Stimulated activated memory B cell treated with anti-CD40 and anti-IgM and Interleukin-4, amounts not matched to agents 10 μg/mL and 1 μg/mL and 100 μg/mL, for 72 hours (primary cell): ENCODE measurements around the gene CES3.

Experiments used
- ATAC-seq: fragments of 150-1000 bp; cut with Tn5 transposase; 2 replicates; pipeline ENCODE4 v1.10.0; 2021
- H3K27ac Mint-ChIP-seq: one replicate; pipeline ENCODE4 v1.8.0; 2022; ENCODE audit warnings: mild to moderate bottlenecking, mixed read lengths
- H3K27me3 Mint-ChIP-seq: one replicate; pipeline ENCODE4 v1.8.0; 2022; ENCODE audit warnings: mixed read lengths
- H3K36me3 Mint-ChIP-seq: one replicate; pipeline ENCODE4 v1.8.0; 2022; ENCODE audit warnings: mixed read lengths
- H3K4me1 Mint-ChIP-seq: one replicate; pipeline ENCODE4 v1.8.0; 2022; ENCODE audit warnings: mixed read lengths
- H3K4me3 Mint-ChIP-seq: one replicate; pipeline ENCODE4 v1.8.0; 2022; ENCODE audit warnings: mild to moderate bottlenecking, moderate library complexity, mixed read lengths
- H3K9me3 Mint-ChIP-seq: one replicate; pipeline ENCODE4 v1.8.0; 2022; ENCODE audit warnings: mixed read lengths

CES3 gene

DNA sequence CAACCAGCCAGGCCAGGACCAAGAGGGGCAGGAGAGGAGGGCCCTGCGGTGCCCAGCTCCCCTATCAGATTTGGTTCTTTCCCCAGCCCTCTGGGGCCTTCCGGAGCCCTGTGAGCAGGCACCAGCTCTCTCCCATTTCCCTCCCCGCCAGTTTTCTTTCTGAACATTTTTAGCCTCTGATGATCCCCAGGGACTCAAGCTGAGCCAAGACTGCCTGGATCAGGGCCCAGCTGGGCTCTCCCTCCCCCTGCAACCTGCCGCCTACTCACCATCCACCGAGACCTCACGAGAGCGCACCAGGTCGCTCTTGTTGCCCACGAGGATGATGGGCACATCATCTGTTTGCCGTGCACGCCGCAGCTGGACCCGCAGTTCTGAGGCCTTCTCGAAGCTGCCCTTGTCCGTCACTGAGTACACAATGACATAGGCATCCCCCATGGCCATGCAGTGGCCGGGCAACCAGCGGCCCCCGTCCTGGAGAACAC, 37.8 kb upstream of the CES3 start:
- peaks cover 30% of the 10 kb centered on the region for H3K4me1 Mint-ChIP-seq
- H3K9me3 Mint-ChIP-seq, result no peaks in the 10 kb centered on the region
- peaks cover 8% of the 10 kb centered on the region for H3K36me3 Mint-ChIP-seq
- H3K27ac Mint-ChIP-seq, result no peak overlapping the region
- H3K27me3 Mint-ChIP-seq, result peaks cover 66% of the 10 kb centered on the region
- no peak overlapping the region for H3K4me3 Mint-ChIP-seq
- ATAC-seq, result no peak

DNA sequence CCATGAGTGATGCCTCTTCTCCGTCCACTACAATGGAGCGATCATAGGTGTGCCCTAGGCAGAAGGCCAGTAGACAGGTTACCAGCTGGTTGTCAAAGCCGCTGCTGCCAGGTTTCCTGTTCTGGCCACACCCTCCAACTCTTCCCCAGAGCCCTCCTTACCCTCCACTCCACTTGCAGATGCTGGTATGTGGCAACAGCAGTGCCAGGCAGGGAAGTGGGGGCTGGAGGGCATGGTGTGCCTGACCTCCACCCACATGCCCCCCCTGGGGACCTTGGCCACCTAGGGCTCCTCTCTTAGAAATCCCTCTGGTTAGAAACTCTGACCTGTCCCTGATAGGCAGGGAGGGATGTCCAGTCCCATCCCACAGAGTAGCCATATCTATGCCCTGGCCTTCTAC, 37.2 kb upstream of the CES3 start:
- peaks cover 11% of the 10 kb centered on the region for H3K36me3 Mint-ChIP-seq
- no peak for ATAC-seq
- H3K4me3 Mint-ChIP-seq, result no peak overlapping the region
- no peak overlapping the region for H3K27ac Mint-ChIP-seq
- no peaks in the 10 kb centered on the region for H3K9me3 Mint-ChIP-seq
- H3K27me3 Mint-ChIP-seq, result peaks cover 66% of the 10 kb centered on the region
- H3K4me1 Mint-ChIP-seq, result peaks cover 30% of the 10 kb centered on the region

DNA sequence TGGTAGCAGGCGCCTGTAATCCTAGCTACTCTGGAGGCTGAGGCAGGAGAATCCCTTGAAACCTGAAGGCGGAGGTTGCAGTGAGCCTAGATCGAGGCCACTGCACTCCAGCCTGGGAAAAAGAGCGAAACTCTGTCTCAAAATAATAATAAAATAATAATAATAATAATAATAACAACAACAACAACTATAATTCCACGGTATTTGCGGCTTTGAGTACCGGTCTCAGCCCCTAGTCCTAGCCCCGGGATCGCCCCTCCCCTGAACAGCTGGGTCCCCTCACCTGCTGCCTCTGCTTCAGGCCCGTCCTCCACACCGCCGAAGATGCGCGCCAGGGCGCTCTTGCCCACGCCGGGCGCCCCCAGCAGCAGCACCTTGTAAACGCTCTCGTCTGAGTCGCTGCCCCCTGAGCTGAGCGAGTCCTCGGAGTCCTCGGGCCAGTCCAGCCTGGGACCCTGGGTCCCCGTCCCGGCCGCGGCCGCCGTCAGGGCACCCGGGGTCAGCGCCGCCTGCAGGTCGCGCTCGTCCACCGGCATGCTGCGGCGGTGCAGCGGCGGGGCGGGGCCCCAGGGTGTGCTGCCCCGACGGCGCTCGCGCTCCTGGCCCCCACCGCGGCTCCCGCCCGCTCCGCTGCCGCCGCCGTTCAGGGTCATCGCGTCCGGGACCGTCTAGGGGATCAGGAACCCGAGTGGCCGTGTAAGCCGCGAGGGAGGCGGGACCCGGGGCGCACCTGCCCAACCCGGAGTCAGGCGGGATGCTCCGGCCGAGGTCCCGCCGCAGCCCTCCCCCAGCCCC, 36.3 kb upstream of the CES3 start:
- peak; percentile 54 for ATAC-seq
- Mint-ChIP-seq H3K27me3 (peaks cover 58% of the 10 kb centered on the region), H3K36me3 (peaks cover 11% of the 10 kb centered on the region), H3K4me3 (peak overlapping the region; percentile 74), H3K27ac (peak overlapping the region; percentile 42), H3K9me3 (no peaks in the 10 kb centered on the region), H3K4me1 (peaks cover 30% of the 10 kb centered on the region)

DNA sequence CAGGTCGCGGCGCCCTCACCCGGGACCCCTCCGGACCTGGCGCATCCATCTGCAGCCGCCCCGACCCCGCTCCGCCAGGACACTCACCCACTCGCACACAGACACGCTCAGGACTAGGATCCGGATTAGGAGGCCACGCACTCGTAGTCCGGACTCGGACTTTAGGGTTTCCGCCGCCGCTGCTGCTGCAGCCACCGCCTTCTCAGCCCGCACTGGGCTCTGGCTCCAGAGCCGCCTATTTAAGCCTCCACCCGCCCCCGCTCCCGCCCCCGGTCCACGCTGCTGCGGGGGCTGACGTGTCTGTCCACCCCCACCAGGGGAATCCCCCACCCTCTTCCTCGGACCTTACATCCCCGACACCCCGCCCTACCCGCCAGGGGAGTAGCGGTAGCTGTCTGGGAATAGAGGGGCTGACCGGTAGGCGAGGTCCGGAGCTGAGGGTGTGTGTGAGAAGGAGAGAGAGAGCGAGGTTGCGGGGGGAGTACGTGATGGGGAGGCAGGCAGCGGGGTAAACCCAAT, 35.7 kb upstream of the CES3 start, which contains the start of gene RRAD:
RRAD (minus strand) TSS at position 214 of the 519 bp plus-strand sequence. CDS start 356 bp downstream, outside the sequence.
- H3K36me3 Mint-ChIP-seq, result peaks cover 11% of the 10 kb centered on the region
- ATAC-seq, result no peak

DNA sequence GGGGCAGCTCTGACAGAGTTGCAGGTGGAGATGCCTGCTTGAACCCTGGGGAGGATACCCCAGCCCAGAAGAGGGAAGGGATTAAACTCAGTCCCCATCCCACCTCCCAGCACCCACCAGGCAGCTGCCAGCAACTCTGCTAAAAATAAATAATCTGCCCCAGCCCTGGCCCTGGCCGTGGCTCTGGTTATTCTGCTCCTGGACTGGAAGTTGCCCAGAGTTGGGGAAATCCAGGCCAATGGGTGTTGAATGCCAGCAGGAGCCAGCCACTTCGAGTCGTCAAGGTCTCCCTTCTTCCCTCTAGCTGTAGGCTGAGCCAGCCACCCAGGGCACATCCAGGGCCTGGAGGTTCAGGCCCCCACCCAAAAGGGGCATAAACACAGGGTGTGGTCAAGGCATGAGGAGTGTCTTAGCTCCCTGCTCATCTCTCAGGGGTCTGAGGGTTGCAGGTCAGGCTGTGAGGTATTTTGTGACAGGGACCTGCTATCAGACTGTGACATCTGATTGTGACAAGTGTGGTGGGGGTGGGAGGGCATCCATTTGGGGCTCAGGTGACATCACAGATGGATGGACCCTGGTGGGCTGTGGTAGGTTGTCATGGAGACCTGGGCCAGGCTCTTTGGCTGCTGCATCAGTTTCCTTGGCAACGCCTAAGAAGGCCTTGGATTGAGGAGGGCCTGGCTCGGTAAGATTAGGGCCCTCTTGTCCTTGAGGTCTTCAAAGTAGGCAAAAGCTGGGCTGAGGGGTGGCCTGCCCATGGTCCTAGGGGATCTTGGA, 34.7 kb upstream of the CES3 start:
- H3K9me3 Mint-ChIP-seq, result no peaks in the 10 kb centered on the region
- peaks cover 46% of the 10 kb centered on the region for H3K27me3 Mint-ChIP-seq
- H3K4me3 Mint-ChIP-seq, result no peak overlapping the region
- ATAC-seq, result no peak
- peaks cover 30% of the 10 kb centered on the region for H3K4me1 Mint-ChIP-seq
- no peak overlapping the region for H3K27ac Mint-ChIP-seq
- H3K36me3 Mint-ChIP-seq, result peaks cover 11% of the 10 kb centered on the region

More for the DNA sequence above, 35.7 kb upstream of the CES3 start, which contains the start of gene RRAD:
- H3K9me3 Mint-ChIP-seq, result no peaks in the 10 kb centered on the region
- H3K27me3 Mint-ChIP-seq, result peaks cover 52% of the 10 kb centered on the region
- peaks cover 30% of the 10 kb centered on the region for H3K4me1 Mint-ChIP-seq
- peak within 1 kb of the TSS; percentile 74 for H3K4me3 Mint-ChIP-seq
- H3K27ac Mint-ChIP-seq, result peak within 1 kb of the TSS; percentile 42

DNA sequence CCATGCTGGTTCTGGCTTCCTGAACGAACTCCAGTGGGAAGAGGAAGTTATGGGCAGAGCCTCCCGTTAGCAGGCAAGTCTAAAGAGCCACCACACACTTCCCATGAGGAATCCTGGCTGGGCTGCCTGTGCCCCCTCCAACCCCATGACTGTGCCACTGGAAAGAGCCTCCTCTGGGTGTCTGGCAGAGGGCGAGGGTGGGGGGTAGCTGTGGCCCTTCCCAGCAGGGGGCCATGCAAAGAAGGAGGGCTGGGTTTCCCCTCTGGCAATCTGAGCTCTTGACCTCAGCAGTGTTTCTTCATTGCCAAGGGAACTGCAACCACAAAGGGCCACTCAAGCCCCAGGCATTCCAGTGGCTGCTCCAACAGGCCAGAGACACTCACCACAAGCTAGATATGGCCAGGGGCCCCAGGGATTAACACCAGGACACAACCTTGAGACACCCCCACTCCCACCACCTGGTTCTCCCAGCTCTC, 34.1 kb upstream of the CES3 start:
- Mint-ChIP-seq H3K36me3 (peaks cover 16% of the 10 kb centered on the region), H3K4me3 (no peak overlapping the region), H3K27me3 (peaks cover 42% of the 10 kb centered on the region), H3K27ac (no peak overlapping the region), H3K4me1 (peaks cover 36% of the 10 kb centered on the region), H3K9me3 (no peaks in the 10 kb centered on the region)
- peak; percentile 25 for ATAC-seq

DNA sequence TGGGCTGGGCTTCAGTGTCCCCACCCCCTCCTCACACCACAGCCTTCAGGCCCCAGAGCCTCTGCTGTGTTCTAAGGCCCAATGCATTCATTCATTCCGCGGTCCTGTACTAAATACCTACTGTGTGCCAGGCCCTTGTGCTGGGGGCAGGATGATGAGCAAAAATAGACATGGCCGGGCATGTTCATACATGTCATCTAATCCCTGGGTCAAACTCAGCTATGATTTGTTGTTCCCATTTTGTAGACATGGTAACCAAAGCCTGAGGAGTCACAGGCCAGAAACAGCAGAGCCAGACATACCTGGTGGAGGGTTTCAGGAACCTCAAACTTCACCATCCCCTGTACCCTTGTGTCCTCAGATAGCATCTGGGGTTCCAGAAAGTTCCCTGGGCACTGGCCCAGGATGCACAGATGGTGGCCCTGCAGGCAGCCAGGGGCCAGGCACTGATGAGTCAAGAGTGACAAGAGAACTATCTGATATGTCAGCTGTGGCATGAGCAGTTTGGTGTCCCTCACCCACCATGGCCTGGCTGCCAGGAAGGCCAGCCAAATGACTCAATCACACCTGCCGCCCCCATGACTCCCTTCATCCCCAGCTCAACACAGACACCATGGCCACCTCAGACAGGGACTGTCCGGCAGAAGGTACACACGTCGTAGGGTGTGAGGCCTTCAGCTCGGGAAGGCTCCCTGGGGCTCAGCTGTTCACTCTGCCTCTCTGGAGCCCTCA, 33.0 kb upstream of the CES3 start:
- Mint-ChIP-seq H3K27ac (no peak overlapping the region), H3K36me3 (peaks cover 26% of the 10 kb centered on the region), H3K4me1 (peaks cover 45% of the 10 kb centered on the region), H3K4me3 (no peak overlapping the region), H3K9me3 (no peaks in the 10 kb centered on the region), H3K27me3 (peaks cover 37% of the 10 kb centered on the region)
- no peak for ATAC-seq

DNA sequence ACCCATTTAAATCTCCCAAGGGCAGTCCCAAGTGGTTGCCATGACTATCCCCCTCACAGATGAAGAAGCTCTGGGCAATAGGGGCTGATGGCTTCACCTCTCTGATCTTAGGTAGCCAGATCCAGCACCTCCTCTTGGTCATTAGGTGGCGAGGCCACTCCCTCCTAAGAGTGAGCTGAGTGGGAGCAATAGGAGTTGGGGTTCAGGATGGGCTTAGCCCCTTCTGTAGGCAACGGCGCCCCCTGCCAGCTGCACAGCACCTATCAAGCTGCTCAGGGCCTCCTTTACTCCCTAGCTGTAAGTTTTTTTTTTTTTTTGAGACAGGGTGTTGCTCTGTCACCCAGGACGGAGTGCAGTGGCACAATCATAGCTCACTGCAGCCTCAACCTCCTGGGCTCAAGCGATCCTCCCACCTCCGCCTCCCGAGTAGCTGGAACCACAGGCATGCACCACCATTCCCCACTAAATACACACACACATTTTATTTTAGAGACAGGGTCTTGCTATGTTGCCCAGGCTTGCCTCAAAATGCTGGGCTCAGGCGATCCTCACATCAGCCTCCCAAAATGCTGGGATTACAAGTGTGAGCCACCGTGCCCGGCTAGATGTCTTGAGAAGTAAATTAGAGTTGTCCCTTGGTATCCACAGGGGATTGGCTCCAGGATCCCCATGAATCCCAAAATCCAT, 32.2 kb upstream of the CES3 start:
- ATAC-seq, result no peak
- H3K4me3 Mint-ChIP-seq, result no peak overlapping the region
- no peak overlapping the region for H3K27ac Mint-ChIP-seq
- peaks cover 45% of the 10 kb centered on the region for H3K4me1 Mint-ChIP-seq
- H3K36me3 Mint-ChIP-seq, result peaks cover 32% of the 10 kb centered on the region
- H3K9me3 Mint-ChIP-seq, result no peaks in the 10 kb centered on the region
- H3K27me3 Mint-ChIP-seq, result peaks cover 30% of the 10 kb centered on the region

DNA sequence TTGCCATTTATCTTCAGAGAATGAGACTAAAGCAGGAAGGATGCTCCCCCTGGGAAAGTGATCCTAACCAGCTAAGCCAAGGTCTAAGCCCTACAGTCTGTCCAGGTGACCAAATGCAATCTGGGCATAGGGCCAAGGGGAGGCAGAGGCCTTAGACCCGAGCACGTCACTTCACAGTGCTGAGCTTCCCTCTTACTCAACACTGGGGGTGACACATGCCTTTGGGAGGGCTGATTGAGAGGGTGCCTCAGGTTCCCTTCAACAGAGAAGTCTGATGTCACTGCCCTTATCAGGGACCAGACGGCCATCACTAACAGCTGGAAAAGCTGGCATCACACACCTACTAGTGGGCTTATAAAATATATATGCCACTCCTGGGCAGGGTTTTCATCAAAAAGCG, 30.9 kb upstream of the CES3 start:
- Mint-ChIP-seq H3K4me1 (peaks cover 53% of the 10 kb centered on the region), H3K27me3 (peaks cover 16% of the 10 kb centered on the region), H3K27ac (no peak overlapping the region), H3K36me3 (peaks cover 37% of the 10 kb centered on the region), H3K4me3 (no peak overlapping the region), H3K9me3 (no peaks in the 10 kb centered on the region)
- ATAC-seq, result no peak

DNA sequence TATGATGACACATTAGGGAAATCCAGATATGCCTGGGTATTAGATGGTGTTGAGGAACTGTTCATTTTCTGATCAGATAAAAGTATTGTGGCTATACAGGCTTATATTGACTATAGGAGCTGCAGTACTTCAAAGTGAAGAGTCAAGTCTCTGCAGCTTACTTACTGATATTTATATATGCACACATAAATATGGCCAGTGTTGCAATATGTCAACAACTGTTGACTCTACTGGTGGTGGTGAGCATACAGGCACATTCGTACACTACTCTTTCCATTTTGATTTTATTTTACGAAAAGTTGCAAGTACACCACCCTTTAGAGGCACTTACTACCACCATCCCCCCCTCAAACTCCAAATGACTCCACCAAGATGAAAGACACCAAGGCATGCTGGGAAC, 29.4 kb upstream of the CES3 start:
- peaks cover 1% of the 10 kb centered on the region for H3K27me3 Mint-ChIP-seq
- H3K4me1 Mint-ChIP-seq, result peaks cover 57% of the 10 kb centered on the region
- no peak for ATAC-seq
- no peak overlapping the region for H3K4me3 Mint-ChIP-seq
- no peaks in the 10 kb centered on the region for H3K9me3 Mint-ChIP-seq
- H3K27ac Mint-ChIP-seq, result no peak overlapping the region
- peaks cover 37% of the 10 kb centered on the region for H3K36me3 Mint-ChIP-seq

DNA sequence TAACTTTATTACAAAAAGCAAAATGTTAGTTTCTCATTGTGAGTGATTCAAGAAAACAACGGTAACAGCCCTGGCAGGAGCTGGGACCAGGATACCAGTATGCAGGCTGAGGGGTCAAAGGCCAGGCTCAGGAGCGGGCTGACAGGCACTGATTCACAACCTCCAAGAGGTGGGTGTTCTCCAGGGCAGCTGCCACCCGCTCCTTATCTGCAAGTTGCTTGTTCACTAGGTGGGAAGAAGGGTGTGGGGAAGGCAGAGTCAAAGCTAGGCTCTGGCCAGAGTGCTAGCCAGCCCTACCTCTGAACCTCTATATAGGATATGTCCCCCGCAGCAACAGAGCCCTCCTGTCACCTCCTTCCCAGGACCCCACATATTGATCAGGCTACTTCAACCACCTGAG, 29.0 kb upstream of the CES3 start:
- no peak overlapping the region for H3K27ac Mint-ChIP-seq
- ATAC-seq, result no peak

DNA sequence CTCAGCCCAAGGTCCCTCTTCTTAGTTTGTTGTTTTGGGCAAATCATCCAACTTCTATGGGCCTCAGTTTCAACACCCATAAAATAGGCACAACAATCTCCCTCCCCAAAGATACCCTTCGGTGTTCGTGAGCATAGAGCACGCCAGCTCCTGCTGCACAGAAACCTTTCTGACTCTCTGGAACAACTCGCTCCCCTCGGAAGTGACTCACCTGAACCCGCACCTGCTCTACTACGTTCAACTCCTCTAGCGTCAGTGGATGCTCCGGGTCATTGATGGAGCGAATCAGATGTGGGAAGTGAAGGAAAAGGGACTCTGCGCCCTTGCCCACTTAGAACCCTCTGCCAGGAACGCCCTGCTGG, 27.3 kb upstream of the CES3 start:
- Mint-ChIP-seq H3K36me3 (peaks cover 26% of the 10 kb centered on the region), H3K4me3 (peak overlapping the region; percentile 98), H3K4me1 (peaks cover 59% of the 10 kb centered on the region)

More for the DNA sequence above, 29.0 kb upstream of the CES3 start:
- H3K4me3 Mint-ChIP-seq, result no peak overlapping the region
- peaks cover 37% of the 10 kb centered on the region for H3K36me3 Mint-ChIP-seq
- H3K9me3 Mint-ChIP-seq, result no peaks in the 10 kb centered on the region
- no peaks in the 10 kb centered on the region for H3K27me3 Mint-ChIP-seq
- H3K4me1 Mint-ChIP-seq, result peaks cover 57% of the 10 kb centered on the region

DNA sequence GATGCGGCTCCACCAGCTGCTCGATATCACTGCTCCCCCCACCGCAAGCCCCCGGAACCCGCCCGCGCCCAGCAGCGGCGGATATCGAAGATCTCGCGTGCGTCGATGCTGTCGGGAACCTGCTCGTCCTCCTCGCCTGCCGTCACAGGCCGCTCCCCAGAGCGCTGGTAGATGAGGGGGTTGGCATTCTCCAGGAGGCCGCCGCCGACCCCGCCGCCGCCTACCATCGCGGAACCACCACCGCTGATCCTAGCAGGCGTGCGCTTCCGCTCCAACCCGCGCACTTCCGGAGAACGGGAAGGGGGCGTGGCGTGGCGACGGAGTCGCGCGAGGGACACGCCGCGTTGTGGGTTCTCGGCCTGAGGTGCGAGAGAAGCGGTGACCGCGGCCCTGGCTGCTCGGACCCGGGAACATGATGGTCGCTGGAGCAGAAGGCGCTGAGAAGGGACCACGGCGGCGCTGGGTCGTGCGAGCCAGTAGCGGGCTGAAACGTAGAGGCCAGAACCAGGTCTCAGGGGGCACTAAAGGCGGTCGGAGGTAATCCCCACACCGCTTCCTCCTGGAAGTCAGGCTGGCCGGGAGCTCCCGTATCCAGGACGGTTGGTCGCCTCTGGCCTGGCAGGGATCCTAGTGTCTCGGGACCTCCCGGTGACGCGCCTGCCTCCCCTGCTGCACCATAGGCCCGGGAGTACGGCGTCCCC, 26.8 kb upstream of the CES3 start, which contains the start of gene CIAO2B:
CIAO2B (minus strand) TSS at position 265 of the 701 bp plus-strand sequence; CDS start at position 227, 38 bp downstream.
- Mint-ChIP-seq H3K4me3 (peak within 1 kb of the TSS; percentile 98), H3K27ac (peak within 1 kb of the TSS; percentile 99), H3K27me3 (no peaks in the 10 kb centered on the region), H3K9me3 (no peaks in the 10 kb centered on the region), H3K36me3 (peaks cover 26% of the 10 kb centered on the region), H3K4me1 (peaks cover 59% of the 10 kb centered on the region)
- peak; percentile 89 for ATAC-seq

More for the DNA sequence above, 27.3 kb upstream of the CES3 start:
- peak; percentile 44 for ATAC-seq
- no peaks in the 10 kb centered on the region for H3K27me3 Mint-ChIP-seq
- peak overlapping the region; percentile 99 for H3K27ac Mint-ChIP-seq
- H3K9me3 Mint-ChIP-seq, result no peaks in the 10 kb centered on the region
